Suppressor macrophage treated with lipopolysaccharide for 1 hour (primary cell): ENCODE results near the gene RASGEF1C.
A peak's percentile ranks its signal among the peaks of the same experiment; 100 is the strongest.

Source experiments
- DNase-seq, 3 donors: peaks; one replicate each; pipeline ENCODE4 v3.0.0-alpha.2; 2020 to 2022

RASGEF1C gene

GRCh38 chr5:180118391-180118791, 90.6 kb downstream of the RASGEF1C start:
- DNase-seq, result no peak

- DNase-seq, result no peak
These were observed 91.8 kb downstream of the RASGEF1C start for GRCh38 chr5:180117000-180117725.

DNA sequence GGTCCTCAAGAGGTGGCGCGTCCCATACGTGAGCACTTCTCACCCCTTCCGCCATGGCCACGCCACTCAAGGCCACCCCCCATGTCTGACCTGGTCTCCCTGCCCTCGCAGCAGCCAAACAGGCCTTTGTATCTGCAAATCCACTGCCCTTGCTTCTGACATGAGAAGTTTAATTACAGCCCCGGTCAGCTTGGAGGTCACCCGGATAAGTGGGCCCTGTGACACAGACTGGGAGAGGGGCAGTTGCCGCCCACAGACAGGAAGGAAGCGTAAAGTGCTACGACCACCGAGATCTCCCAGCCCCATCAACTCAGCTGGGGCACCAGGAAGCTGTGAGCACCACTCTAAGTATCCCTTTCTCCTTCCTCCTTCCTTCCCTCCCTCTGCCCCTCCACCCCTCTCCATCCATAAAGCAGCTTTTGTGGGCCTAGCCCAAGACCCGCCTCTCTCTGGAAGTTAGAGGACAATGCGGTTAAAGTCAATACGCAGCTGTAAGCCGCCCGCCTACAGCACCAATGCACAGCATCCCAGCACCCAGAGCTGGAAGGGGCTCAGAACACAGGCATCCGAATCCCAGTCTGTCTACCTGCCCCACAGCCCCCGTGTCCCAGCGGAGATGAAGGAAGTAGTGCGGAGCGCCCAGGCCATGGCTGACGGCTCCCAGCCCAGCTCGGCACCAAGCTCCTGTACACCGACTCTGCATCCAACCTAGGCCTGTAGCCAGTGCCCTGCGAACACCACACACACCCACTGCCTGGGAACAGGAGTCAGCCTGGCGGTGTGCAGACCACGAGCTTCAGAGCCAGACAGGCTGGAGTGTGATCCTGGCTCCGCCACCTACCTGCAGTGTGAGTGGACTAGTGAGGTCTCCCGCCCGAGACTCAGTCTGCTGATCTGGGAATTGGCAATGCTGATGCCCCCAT, 92.7 kb downstream of the RASGEF1C start:
- no peak for DNase-seq

GRCh38 chr5:180115326-180116076, 93.5 kb downstream of the RASGEF1C start:
- no peak for DNase-seq

- DNase-seq, result no peak
These were observed 94.6 kb downstream of the RASGEF1C start for GRCh38 chr5:180114304-180115003.

GRCh38 chr5:180113660-180114303, 95.2 kb downstream of the RASGEF1C start:
- DNase-seq, result no peak

- DNase-seq, result no peak
These were observed 96.7 kb downstream of the RASGEF1C start for GRCh38 chr5:180112181-180112861.

GRCh38 chr5:180111273-180112002, 97.6 kb downstream of the RASGEF1C start:
- DNase-seq, result no peak

DNA sequence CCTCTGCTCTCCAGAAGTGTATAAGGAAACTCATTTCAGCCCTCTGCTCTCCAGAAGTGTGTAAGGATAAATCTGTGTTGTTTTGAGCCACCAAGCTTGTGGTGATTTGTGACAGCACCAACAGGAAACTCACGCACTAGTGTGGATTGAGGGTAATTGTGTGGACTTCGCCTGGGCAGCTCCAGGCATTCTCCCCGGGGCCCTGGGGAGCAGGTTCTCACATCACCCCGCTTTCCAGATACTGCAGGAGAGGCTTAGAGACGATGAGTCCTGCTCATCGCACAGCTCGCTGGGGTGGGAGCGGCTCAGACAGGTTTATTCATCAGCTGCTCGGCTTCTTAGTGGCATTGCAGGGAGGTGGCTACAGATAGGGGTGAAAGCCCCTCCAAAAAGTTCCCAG, 99.1 kb downstream of the RASGEF1C start:
- no peak for DNase-seq

GRCh38 chr5:180107005-180107404, 102.0 kb downstream of the RASGEF1C start:
- no peak for DNase-seq

DNA sequence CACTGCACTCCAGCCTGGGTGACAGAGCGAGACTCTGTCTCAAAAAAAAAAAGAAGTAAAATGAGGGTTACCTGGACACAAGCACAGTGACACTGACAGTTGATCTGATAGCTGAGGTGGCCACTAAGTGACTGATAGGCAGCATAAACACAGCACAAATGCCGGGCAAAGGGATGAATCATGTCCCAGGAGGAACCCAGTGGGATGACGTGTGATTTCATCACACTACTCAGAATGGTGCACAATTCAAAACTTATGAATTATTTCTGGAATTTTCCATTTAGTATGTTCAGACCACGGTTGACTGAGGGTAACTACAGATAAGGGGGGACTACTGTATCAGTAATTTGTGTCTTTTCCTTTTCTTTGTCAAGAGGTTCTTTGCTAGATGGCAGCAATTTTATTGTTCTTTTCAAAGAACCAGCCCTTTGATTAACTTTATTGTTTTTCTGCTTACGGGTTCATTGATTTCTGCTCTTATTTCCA, 103.1 kb downstream of the RASGEF1C start:
- peak; percentile 56 to 72 (median 72) for DNase-seq

DNA sequence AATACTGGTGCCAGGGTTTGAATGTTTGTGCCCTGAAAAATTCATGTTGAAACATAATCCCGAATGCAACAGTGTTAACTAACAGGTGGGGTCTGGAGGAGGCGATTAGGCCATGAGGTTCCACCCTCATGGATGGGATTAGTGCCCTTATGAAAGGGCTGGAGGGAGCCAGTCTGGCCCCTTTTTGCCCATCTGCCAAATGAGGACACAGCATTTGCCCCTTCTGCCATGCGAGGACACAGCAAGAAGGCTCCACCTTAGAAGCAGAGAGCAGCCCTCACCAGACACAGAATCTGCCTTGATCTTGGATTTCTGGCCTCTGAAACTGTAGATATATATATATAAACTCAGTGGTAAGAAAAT, 104.9 kb downstream of the RASGEF1C start:
- no peak for DNase-seq

DNA sequence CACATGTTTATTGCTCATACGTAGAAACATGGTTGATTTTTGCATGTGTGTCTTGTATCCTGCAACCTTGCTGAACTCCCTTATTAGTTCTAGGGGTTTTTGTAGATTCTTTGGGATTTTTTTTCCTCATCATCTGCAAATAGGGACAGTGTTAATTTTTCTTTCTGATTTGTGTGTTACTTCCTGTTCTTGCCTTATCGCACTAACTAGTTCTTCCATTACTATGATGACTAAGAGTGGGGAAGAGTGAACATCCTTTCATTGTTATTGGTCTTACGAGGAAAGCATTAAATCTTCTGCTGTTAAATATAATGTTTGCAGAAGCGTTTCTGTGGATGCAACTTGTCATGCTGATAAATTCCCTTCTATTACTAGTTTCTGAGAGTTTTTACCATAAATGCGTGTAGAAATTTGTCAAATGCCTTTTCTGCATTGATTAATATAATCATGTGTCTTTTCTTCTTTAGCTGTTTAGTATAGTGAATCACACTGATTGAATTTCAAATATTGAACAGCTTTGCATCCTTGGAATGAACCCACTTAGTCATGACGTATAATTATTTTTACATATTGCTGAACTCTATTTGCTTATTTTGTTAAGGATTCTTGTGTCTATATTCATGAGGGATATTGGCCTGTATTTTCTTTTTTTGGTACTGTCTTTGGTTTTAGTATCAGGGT, 105.4 kb downstream of the RASGEF1C start:
- DNase-seq, result peak in 1 of 3 donors; percentile 20

- no peak for DNase-seq
These were observed 106.4 kb downstream of the RASGEF1C start for GRCh38 chr5:180102636-180103035.

DNA sequence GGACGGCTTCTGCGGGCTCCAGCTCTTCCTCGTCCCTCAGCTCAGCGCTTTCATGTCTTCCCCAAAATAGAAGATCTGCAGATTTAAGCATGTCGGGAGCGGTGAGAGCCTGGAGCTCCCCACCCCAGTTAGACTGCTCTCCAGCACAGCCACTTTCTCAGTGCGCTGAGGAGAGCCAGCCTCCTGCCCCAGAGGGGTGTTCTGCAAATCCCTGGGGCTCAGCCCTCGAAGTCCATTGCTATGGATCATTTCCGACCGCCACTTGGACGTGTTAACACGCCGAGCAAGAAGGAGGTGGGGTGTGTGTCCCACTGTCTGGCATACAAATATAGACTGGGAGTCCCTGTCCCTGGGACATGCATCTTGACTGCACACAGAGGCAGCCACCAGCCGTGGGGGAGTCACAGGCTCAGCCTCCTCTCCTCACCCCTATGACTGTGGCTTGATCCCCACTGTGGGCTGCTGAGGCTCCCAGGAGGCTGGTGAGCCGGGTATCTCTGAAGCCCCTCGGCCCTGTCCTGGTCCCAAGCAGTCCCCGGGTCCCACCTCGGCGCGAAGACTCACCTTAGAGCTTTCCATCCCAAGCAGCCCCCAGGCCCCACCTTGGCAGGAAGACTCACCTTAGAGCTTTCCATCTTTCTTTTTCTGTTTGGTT, 107.4 kb downstream of the RASGEF1C start:
- DNase-seq, result no peak

GRCh38 chr5:180100621-180101450, 108.2 kb downstream of the RASGEF1C start:
- DNase-seq, result no peak

DNA sequence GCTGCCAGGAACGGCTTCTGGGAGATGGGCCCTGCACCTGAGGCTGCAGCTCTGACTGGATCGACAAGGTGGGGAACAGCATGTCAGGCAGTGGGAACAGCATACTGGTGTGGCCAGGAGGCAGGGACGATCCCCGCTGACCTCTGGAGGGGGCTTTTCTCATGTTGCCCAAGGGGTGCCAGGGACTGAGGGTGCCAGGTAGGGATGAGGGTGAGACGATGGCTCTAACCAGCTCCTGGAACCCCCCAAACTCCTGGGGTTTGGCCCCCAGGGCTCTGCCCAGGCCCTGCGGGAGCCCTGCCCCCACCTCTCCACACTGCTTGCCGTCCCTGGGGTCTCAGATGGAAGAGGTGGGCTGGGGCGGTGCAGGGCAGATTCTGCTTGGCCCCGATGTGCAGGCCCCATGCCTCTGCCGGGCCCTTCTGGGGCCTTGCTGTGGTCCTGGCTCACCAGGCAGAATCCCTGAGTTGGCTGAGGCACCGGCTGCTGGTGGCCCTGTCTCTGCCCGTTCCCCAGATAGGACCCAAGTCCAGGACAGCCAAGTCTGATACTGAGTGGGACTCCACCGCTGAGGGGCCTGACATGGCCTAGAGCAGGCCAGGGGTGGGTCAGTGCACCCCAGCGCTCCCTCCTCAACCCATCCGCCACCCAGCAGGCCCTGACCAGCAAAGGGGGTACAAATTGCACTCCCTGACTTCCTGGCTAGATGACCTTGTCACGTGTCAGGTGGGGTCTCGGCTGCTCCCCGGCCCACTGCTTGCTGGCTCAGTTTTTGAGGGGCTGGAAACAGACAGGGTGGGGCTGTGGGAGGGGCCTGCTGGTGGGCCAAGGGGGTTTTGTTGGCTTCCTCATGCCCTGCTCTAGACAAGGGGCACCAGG, 109.0 kb downstream of the RASGEF1C start:
- no peak for DNase-seq
